Calu3 (cell line): ENCODE results near the gene STAMBP. TPM values are rescaled to one million over a fixed set of nuclear protein-coding genes. Genes with fewer than 3 reads are reported as not detected.
"Not testable (repeated sequence)": the region's sequence is repeated elsewhere in the genome, so short reads cannot be mapped to it uniquely, and the experiment has no call there.

Source experiments
- BruUV-seq: library from RNA; stranded (reverse); fragments of 400-500 nt; replicated peaks from 2 replicates; lab custom pipeline; 2021; lab: Mats Ljungman, UMichigan
- CTCF ChIA-PET: fragments of 300-600 bp; sonication (Branson Sonifier 250); formaldehyde crosslinking; loops from one replicate; lab custom pipeline; 2022; ENCODE audit warnings: antibody characterized with exemption; lab: Charles Lee
- DNase-seq: peaks from one replicate; pipeline ENCODE4 v3.0.0; 2022
- H3K27ac Mint-ChIP-seq: one replicate; pipeline ENCODE4 v1.8.0; 2022; ENCODE audit warnings: mixed read lengths; ENCODE audit not compliant: unreplicated experiment
- H3K27me3 Mint-ChIP-seq: one replicate; pipeline ENCODE4 v1.8.0; 2022; ENCODE audit warnings: mixed read lengths; ENCODE audit not compliant: unreplicated experiment
- H3K36me3 Mint-ChIP-seq: one replicate; pipeline ENCODE4 v1.8.0; 2022; ENCODE audit warnings: mild to moderate bottlenecking, moderate library complexity, mixed read lengths; ENCODE audit not compliant: insufficient read depth, unreplicated experiment
- H3K4me1 Mint-ChIP-seq: one replicate; pipeline ENCODE4 v1.8.0; 2022; ENCODE audit warnings: mild to moderate bottlenecking, low read depth, mixed read lengths; ENCODE audit not compliant: unreplicated experiment
- H3K4me3 Mint-ChIP-seq: one replicate; pipeline ENCODE4 v1.8.0; 2022; ENCODE audit warnings: mild to moderate bottlenecking, low read depth, moderate library complexity, mixed read lengths; ENCODE audit not compliant: unreplicated experiment
- H3K9me3 Mint-ChIP-seq: one replicate; pipeline ENCODE4 v1.8.0; 2022; ENCODE audit warnings: low read depth, mixed read lengths; ENCODE audit not compliant: unreplicated experiment
- intact Hi-C: fragments of 100-400 bp; cut with micrococcal nuclease; formaldehyde crosslinking; loops from one replicate; pipeline ENCODE4 v1.10.0; 2022; ENCODE audit not compliant: unreplicated experiment
- total RNA-seq: library from RNA; stranded (reverse); gene quantifications from 2 replicates; pipeline ENCODE4 v1.2.3, GENCODE V29; 2022
- TF ChIP-seq, protein P1 (sequence below): fragments of 200-600 bp; IDR thresholded peaks from one replicate; pipeline ENCODE4 v1.8.0; 2022; ENCODE audit warnings: antibody characterized with exemption; ENCODE audit not compliant: unreplicated experiment

Gene STAMBP
- total RNA-seq, 1 experiment from 2014 or later: 51.9 TPM

- intact Hi-C loops: no loop called here
- Mint-ChIP-seq H3K27me3 (peaks cover 23% of the 10 kb centered on the region), H3K9me3 (no peaks in the 10 kb centered on the region), H3K27ac (no peak overlapping the region), H3K36me3 (no peaks in the 10 kb centered on the region), H3K4me1 (peaks cover 7% of the 10 kb centered on the region), H3K4me3 (no peak overlapping the region)
- CTCF ChIA-PET: no interaction called here
- TF ChIP-seq, protein P1, sequence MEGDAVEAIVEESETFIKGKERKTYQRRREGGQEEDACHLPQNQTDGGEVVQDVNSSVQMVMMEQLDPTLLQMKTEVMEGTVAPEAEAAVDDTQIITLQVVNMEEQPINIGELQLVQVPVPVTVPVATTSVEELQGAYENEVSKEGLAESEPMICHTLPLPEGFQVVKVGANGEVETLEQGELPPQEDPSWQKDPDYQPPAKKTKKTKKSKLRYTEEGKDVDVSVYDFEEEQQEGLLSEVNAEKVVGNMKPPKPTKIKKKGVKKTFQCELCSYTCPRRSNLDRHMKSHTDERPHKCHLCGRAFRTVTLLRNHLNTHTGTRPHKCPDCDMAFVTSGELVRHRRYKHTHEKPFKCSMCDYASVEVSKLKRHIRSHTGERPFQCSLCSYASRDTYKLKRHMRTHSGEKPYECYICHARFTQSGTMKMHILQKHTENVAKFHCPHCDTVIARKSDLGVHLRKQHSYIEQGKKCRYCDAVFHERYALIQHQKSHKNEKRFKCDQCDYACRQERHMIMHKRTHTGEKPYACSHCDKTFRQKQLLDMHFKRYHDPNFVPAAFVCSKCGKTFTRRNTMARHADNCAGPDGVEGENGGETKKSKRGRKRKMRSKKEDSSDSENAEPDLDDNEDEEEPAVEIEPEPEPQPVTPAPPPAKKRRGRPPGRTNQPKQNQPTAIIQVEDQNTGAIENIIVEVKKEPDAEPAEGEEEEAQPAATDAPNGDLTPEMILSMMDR: no peak
- BruUV-seq: no TSS peak
- DNase-seq: no peak
Measured at GRCh38 chr2:73899801-73900336, 71.1 kb downstream of the STAMBP start.

- BruUV-seq: no TSS peak
- H3K36me3 Mint-ChIP-seq: no peaks in the 10 kb centered on the region
- intact Hi-C loops: no loop called here
- H3K9me3 Mint-ChIP-seq: no peaks in the 10 kb centered on the region
- no peak overlapping the region for H3K27ac Mint-ChIP-seq
- CTCF ChIA-PET: no interaction called here
- H3K27me3 Mint-ChIP-seq: peaks cover 23% of the 10 kb centered on the region
- peaks cover 7% of the 10 kb centered on the region for H3K4me1 Mint-ChIP-seq
- TF ChIP-seq, protein P1: no peak
- no peak for DNase-seq
- H3K4me3 Mint-ChIP-seq: no peak overlapping the region
Measured at GRCh38 chr2:73901143-73901542, 72.4 kb downstream of the STAMBP start.

GRCh38 chr2:73902284-73902683, 73.5 kb downstream of the STAMBP start:
- Mint-ChIP-seq H3K4me1 (peaks cover 7% of the 10 kb centered on the region), H3K27me3 (peaks cover 23% of the 10 kb centered on the region), H3K27ac (no peak overlapping the region), H3K36me3 (no peaks in the 10 kb centered on the region), H3K9me3 (no peaks in the 10 kb centered on the region), H3K4me3 (no peak overlapping the region)
- no peak for DNase-seq
- TF ChIP-seq, protein P1: no peak
- BruUV-seq: no TSS peak
- intact Hi-C loops: no loop called here
- CTCF ChIA-PET: no interaction called here

GRCh38 chr2:73903313-73903712, 74.6 kb downstream of the STAMBP start:
- Mint-ChIP-seq H3K36me3 (no peaks in the 10 kb centered on the region), H3K9me3 (no peaks in the 10 kb centered on the region), H3K4me1 (no peaks in the 10 kb centered on the region), H3K27ac (no peak overlapping the region), H3K4me3 (no peak overlapping the region), H3K27me3 (peaks cover 23% of the 10 kb centered on the region)
- no peak for DNase-seq
- CTCF ChIA-PET: interaction anchor here (0.7 to 0.8 kb wide), 4 partner anchors 8 to 1854 kb away, joined by 3 to 6 read pairs (median 4); no protein-coding TSS in a partner anchor
- no TSS peak for BruUV-seq
- intact Hi-C loops: no loop called here
- TF ChIP-seq, protein P1: no peak

GRCh38 chr2:73903949-73904613, 75.3 kb downstream of the STAMBP start:
- H3K36me3 Mint-ChIP-seq, H3K4me1 Mint-ChIP-seq: not testable (repeated sequence)
- CTCF ChIA-PET: interaction anchor here (0.6 to 0.7 kb wide), 7 partner anchors 61 to 1853 kb away, joined by 3 to 6 read pairs (median 4); no protein-coding TSS in a partner anchor

More at GRCh38 chr2:73903949-73904613, 75.3 kb downstream of the STAMBP start:
- H3K27me3 Mint-ChIP-seq: peaks cover 23% of the 10 kb centered on the region
- DNase-seq, BruUV-seq, H3K4me3 Mint-ChIP-seq, H3K9me3 Mint-ChIP-seq, intact Hi-C loops, H3K27ac Mint-ChIP-seq: not testable (repeated sequence)
